Activated T-helper 17 cell treated with anti-CD3 and anti-CD28 coated beads, Interleukin-2, amount 50 U/mL, for 72 hours (primary cell): ENCODE measurements around the gene C4BPA. TPM values are rescaled to one million over a fixed set of nuclear protein-coding genes. Genes with fewer than 3 reads are reported as not detected.

Source experiments
- ATAC-seq: fragments of 150-1000 bp; cut with Tn5 transposase; replicated peaks from 2 replicates; pipeline ENCODE4 v1.10.0; 2021; ENCODE audit warnings: mild to moderate bottlenecking, moderate library complexity
- H3K27ac Mint-ChIP-seq: one replicate; pipeline ENCODE4 v1.8.0; 2022; ENCODE audit warnings: mixed read lengths
- H3K27me3 Mint-ChIP-seq: one replicate; pipeline ENCODE4 v1.8.0; 2022; ENCODE audit warnings: mixed read lengths
- H3K36me3 Mint-ChIP-seq: one replicate; pipeline ENCODE4 v1.8.0; 2022; ENCODE audit warnings: low read depth, mild to moderate bottlenecking, mixed read lengths
- H3K4me1 Mint-ChIP-seq: one replicate; pipeline ENCODE4 v1.8.0; 2022; ENCODE audit warnings: mixed read lengths
- H3K4me3 Mint-ChIP-seq: one replicate; pipeline ENCODE4 v1.8.0; 2022; ENCODE audit warnings: mild to moderate bottlenecking, mixed read lengths
- H3K9me3 Mint-ChIP-seq: one replicate; pipeline ENCODE4 v1.8.0; 2022; ENCODE audit warnings: mixed read lengths
- total RNA-seq, 2 donors: library from RNA; stranded (reverse); gene quantifications; one replicate each; pipeline ENCODE4 v1.2.3, GENCODE V29; 2022

Gene C4BPA
- total RNA-seq, 2 donors from 2014 or later = not detected

DNA sequence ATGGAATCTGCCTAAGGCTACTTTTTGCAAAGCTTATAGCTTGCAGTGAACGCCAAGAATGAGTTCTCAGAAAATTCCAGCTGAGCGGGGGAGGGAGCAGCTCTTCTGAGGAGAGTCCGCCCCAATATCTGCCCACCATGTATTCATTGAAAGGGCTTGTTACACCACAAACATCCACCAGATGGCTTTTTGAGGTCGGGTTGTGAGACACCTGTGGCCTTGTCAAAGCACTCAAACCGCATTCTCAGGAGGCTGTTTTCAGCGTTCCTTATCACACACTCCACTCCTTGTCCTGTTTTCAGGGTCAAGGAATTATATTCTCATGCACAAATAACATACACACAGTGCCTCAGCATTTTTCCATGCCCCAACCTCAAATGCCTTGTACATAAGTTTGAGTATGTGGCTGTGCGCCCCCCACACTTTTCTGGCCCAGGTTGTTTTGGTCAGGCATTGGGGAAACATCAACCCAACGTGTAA is 19.3 kb upstream of the C4BPA start:
- no peak overlapping the region for H3K4me3 Mint-ChIP-seq
- H3K36me3 Mint-ChIP-seq = no peaks in the 10 kb centered on the region
- peaks cover 31% of the 10 kb centered on the region for H3K27me3 Mint-ChIP-seq
- peaks cover 3% of the 10 kb centered on the region for H3K4me1 Mint-ChIP-seq
- no peaks in the 10 kb centered on the region for H3K9me3 Mint-ChIP-seq
- no peak overlapping the region for H3K27ac Mint-ChIP-seq
- peak; percentile 61 for ATAC-seq

DNA sequence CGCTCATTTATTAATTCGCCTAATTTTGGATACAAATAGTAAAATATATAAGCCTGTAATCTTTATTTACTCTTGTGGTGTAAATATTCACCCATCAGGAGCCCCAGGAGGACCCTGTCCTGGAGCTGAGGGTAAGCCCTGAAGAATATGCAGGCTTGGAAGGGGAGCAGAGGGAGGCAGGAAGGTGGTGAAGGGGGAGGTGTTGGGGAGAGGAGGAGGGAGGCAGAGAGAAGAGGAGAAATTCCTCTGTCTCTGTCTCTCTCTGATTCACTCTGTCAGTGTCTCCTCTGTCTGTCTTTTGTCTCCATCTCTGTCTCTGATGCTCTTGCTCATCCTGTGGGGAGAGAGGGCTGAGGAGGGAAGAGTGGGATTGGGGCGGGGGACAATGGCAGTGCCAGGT is 18.1 kb upstream of the C4BPA start:
- Mint-ChIP-seq H3K27ac (no peak overlapping the region), H3K36me3 (no peaks in the 10 kb centered on the region), H3K4me1 (peaks cover 3% of the 10 kb centered on the region), H3K4me3 (no peak overlapping the region), H3K9me3 (no peaks in the 10 kb centered on the region), H3K27me3 (peaks cover 31% of the 10 kb centered on the region)
- ATAC-seq = no peak

DNA sequence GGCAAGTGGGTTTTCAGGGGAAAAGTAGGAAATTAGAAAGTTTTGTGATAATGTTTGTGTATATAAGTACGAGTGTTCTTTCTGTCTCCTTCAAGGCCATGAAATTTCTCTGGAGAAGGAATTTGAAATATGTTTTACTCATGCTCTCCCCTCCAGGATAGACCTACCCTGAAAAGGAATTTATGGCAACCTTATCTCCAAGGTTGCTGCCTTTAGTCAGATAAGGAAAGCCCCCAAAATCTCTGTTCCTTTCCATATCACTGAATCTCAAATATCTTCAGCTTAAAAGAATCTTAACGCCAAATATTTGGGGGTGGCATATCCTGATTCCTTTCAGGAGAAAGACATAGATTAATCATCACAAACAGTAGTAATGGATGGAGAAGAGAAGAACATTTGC is 15.9 kb upstream of the C4BPA start:
- ATAC-seq = no peak

GRCh38 chr1:207088701-207089626 is 15.1 kb upstream of the C4BPA start, which contains the start of gene C4BPB:
TSS of gene C4BPB (plus strand) at chr1:207088860. CDS start at chr1:207089532, 672 bp downstream.
- Mint-ChIP-seq H3K4me1 (peaks cover 8% of the 10 kb centered on the region), H3K27me3 (peaks cover 23% of the 10 kb centered on the region), H3K36me3 (no peaks in the 10 kb centered on the region), H3K4me3 (peak within 1 kb of the TSS; percentile 43), H3K9me3 (no peaks in the 10 kb centered on the region), H3K27ac (peak within 1 kb of the TSS; percentile 25)
- ATAC-seq = no peak

More for the DNA sequence above, 15.9 kb upstream of the C4BPA start:
- H3K9me3 Mint-ChIP-seq = no peaks in the 10 kb centered on the region
- H3K27ac Mint-ChIP-seq = no peak overlapping the region
- no peaks in the 10 kb centered on the region for H3K36me3 Mint-ChIP-seq
- peaks cover 8% of the 10 kb centered on the region for H3K4me1 Mint-ChIP-seq
- peaks cover 28% of the 10 kb centered on the region for H3K27me3 Mint-ChIP-seq
- H3K4me3 Mint-ChIP-seq = no peak overlapping the region

DNA sequence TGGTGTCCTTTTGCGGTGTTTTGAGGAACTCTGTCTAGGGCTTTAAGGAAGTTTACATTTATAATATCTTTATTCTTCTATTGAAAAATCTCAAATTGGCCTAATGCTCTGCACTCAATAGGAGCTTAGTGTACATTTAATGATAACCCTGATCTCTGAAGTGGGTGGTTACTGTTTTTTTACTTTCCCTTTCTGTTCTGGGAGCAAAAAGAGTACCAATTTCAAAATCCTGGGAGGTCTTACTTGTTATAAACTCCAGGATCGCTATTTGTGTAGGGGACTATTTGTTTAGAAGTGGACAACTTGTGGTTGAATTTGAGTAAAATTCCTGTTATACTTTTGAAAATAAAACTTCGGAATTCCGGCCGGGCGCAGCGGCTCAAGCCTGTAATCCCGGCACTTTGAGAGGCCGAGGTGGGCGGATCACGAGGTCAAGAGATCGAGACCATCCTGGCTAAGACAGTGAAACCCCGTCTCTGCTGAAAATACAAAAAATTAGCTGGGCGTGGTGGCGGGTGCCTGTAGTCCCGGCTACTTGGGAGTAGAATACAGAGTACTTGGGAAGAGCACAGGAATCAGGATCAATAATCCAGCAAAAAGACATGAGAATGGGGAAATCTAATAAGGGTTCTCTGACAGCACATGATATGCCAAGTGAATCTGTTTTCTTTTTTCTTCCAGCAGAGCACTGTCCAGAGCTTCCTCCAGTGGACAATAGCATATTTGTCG is 14.2 kb upstream of the C4BPA start:
- H3K9me3 Mint-ChIP-seq = no peaks in the 10 kb centered on the region
- H3K36me3 Mint-ChIP-seq = no peaks in the 10 kb centered on the region
- H3K4me1 Mint-ChIP-seq = peaks cover 8% of the 10 kb centered on the region
- no peak for ATAC-seq
- H3K27me3 Mint-ChIP-seq = peaks cover 19% of the 10 kb centered on the region
- peak overlapping the region; percentile 43 for H3K4me3 Mint-ChIP-seq
- H3K27ac Mint-ChIP-seq = peak overlapping the region; percentile 25

- H3K4me1 Mint-ChIP-seq = peaks cover 8% of the 10 kb centered on the region
- H3K9me3 Mint-ChIP-seq = no peaks in the 10 kb centered on the region
- H3K27ac Mint-ChIP-seq = no peak overlapping the region
These were observed 12.7 kb upstream of the C4BPA start for GRCh38 chr1:207091200-207091908.

GRCh38 chr1:207093944-207094343 is 10.1 kb upstream of the C4BPA start:
- Mint-ChIP-seq H3K36me3 (no peaks in the 10 kb centered on the region), H3K9me3 (no peaks in the 10 kb centered on the region), H3K27me3 (peaks cover 18% of the 10 kb centered on the region), H3K27ac (no peak overlapping the region), H3K4me3 (no peak overlapping the region), H3K4me1 (peaks cover 12% of the 10 kb centered on the region)
- ATAC-seq = no peak

More at GRCh38 chr1:207091200-207091908, 12.7 kb upstream of the C4BPA start:
- Mint-ChIP-seq H3K27me3 (peaks cover 20% of the 10 kb centered on the region), H3K36me3 (no peaks in the 10 kb centered on the region), H3K4me3 (no peak overlapping the region)
- ATAC-seq = no peak

- H3K4me1 Mint-ChIP-seq = peaks cover 4% of the 10 kb centered on the region
- no peaks in the 10 kb centered on the region for H3K9me3 Mint-ChIP-seq
- peak overlapping the region; percentile 31 for H3K4me3 Mint-ChIP-seq
- peak; percentile 99 for ATAC-seq
- peak overlapping the region; percentile 36 for H3K27ac Mint-ChIP-seq
- H3K27me3 Mint-ChIP-seq = peaks cover 28% of the 10 kb centered on the region
- no peaks in the 10 kb centered on the region for H3K36me3 Mint-ChIP-seq
These were observed 6.1 kb upstream of the C4BPA start for GRCh38 chr1:207097871-207098324.

- Mint-ChIP-seq H3K27ac (no peak overlapping the region), H3K4me1 (peaks cover 4% of the 10 kb centered on the region), H3K9me3 (no peaks in the 10 kb centered on the region), H3K4me3 (no peak overlapping the region), H3K36me3 (no peaks in the 10 kb centered on the region), H3K27me3 (peaks cover 23% of the 10 kb centered on the region)
- ATAC-seq = no peak
These were observed 2.3 kb upstream of the C4BPA start for GRCh38 chr1:207101720-207102119.

DNA sequence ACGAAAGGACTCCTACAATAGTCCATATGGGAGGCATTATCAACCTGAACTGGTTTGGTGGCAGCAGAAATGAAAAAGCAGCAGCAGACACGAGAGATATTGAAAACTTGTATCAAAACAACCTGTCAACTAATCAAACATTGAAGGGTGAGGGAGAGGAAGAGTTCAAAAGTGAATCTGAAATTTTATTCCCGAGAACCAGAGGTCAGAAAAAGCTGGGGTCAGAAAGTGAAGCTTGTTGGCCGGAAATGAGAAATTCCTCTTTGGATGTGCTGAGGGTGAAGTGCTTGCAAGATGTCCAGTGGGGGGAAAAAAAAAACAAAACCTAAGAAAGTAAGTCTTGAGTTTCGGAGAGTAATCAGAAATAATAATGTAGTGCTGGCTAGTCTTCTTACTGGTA is 1.9 kb upstream of the C4BPA start:
- ATAC-seq = no peak
- no peak overlapping the region for H3K4me3 Mint-ChIP-seq
- H3K36me3 Mint-ChIP-seq = no peaks in the 10 kb centered on the region
- no peaks in the 10 kb centered on the region for H3K9me3 Mint-ChIP-seq
- H3K27me3 Mint-ChIP-seq = peaks cover 27% of the 10 kb centered on the region
- no peak overlapping the region for H3K27ac Mint-ChIP-seq
- peaks cover 4% of the 10 kb centered on the region for H3K4me1 Mint-ChIP-seq

DNA sequence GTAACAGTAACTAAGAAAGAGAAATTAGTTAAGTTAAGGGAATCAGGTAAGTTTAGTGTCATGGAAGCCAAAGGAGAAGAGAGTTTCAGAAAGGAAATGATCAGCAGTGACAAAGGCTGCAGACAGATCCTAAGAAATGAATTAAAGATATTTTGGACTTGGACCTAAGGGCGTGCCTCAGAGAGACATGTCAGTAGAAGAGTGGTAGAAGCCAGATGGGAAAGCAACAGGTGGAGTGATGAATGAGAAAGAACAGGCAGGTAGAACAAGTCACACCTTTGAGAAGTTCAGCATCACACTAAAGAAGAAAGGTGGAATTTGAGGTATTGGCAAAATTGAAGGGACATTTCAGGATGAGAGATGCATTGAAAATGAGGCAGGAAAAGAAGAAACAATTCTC is 1.4 kb upstream of the C4BPA start:
- Mint-ChIP-seq H3K36me3 (no peaks in the 10 kb centered on the region), H3K27ac (no peak overlapping the region)
- ATAC-seq = no peak

GRCh38 chr1:207109004-207109403 is 5.0 kb downstream of the C4BPA start:
- Mint-ChIP-seq H3K27me3 (peaks cover 21% of the 10 kb centered on the region), H3K9me3 (no peaks in the 10 kb centered on the region)

More for the DNA sequence above, 1.4 kb upstream of the C4BPA start:
- H3K27me3 Mint-ChIP-seq = peaks cover 27% of the 10 kb centered on the region
- H3K4me1 Mint-ChIP-seq = peaks cover 1% of the 10 kb centered on the region
- H3K9me3 Mint-ChIP-seq = no peaks in the 10 kb centered on the region
- no peak overlapping the region for H3K4me3 Mint-ChIP-seq

DNA sequence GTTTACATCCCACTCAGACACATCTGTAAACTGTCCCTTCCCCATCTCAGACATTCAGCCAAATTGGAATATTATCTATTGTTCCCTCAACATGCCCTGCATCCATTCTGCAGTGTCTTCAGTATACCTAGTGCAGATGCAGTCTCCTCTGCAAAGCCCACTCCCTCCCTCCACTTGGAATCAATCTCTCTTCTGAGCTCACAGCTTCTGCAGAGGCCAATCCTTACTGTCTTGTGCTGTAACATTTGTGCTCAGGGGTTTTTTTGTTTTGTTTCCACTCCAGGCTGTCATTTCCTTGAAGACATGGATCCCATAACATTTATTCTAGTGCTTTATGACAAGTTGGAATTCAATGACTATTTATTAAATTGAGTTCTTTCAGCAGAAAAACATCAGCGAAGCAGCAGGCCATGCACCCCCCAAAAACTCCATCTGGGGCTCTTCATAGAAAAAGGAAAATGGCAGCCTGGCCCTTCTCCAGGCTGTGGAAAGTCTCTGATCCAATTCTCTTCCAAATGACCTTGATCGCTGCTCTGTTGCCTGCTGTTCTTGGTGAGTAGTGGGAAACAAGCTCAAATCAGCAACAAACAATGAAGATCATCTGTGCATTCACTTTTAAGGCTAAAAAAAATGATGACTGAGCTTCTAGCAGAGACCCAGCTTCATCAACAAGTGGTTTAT is 8.7 kb downstream of the C4BPA start:
- H3K36me3 Mint-ChIP-seq = no peaks in the 10 kb centered on the region
- H3K4me1 Mint-ChIP-seq = no peaks in the 10 kb centered on the region
- H3K4me3 Mint-ChIP-seq = no peak overlapping the region
- H3K27me3 Mint-ChIP-seq = peaks cover 15% of the 10 kb centered on the region
- no peaks in the 10 kb centered on the region for H3K9me3 Mint-ChIP-seq
- no peak overlapping the region for H3K27ac Mint-ChIP-seq
- no peak for ATAC-seq

More at GRCh38 chr1:207109004-207109403, 5.0 kb downstream of the C4BPA start:
- Mint-ChIP-seq H3K4me3 (no peak overlapping the region), H3K36me3 (no peaks in the 10 kb centered on the region), H3K27ac (no peak overlapping the region), H3K4me1 (no peaks in the 10 kb centered on the region)
- no peak for ATAC-seq
